NB4 (cell line): ENCODE results near the gene PARP1.

ENCODE experiments used
- DNase-seq: peaks from one replicate; pipeline ENCODE4 v3.0.0; 2010; ENCODE audit warnings: low read depth
- H3K4me3 ChIP-seq: one replicate; pipeline ENCODE4 v1.5.1; 2011; ENCODE audit warnings: mild to moderate bottlenecking, low read depth, low read length, moderate library complexity
- CTCF ChIP-seq: IDR thresholded peaks from one replicate; pipeline ENCODE4 v1.5.1; 2012; ENCODE audit warnings: low read depth, low read length
- MYC ChIP-seq: IDR thresholded peaks from 2 replicates; pipeline ENCODE4 v1.6.1; 2011; ENCODE audit warnings: low read depth, low read length
- POLR2A ChIP-seq: IDR thresholded peaks from 2 replicates; pipeline ENCODE4 v1.6.1; 2011; ENCODE audit warnings: mild to moderate bottlenecking; ENCODE audit not compliant: insufficient read length; ENCODE audit errors: extremely low read depth
- TF ChIP-seq, protein P1 (sequence below): IDR thresholded peaks from 2 replicates; pipeline ENCODE4 v1.6.1; 2011; ENCODE audit warnings: low read depth, low read length

PARP1 gene

GRCh38 chr1:226394462-226394861, 13.4 kb downstream of the PARP1 start:
- no peak for TF ChIP-seq POLR2A
- no peak for TF ChIP-seq CTCF
- TF ChIP-seq, protein P1, sequence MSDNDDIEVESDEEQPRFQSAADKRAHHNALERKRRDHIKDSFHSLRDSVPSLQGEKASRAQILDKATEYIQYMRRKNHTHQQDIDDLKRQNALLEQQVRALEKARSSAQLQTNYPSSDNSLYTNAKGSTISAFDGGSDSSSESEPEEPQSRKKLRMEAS: no peak
- no peak for TF ChIP-seq MYC

GRCh38 chr1:226390681-226391080, 17.2 kb downstream of the PARP1 start:
- DNase-seq: no peak
- TF ChIP-seq, protein P1: no peak
- no peak for TF ChIP-seq CTCF
- TF ChIP-seq POLR2A: no peak
- H3K4me3 ChIP-seq: no peak overlapping the region

More at GRCh38 chr1:226394462-226394861, 13.4 kb downstream of the PARP1 start:
- H3K4me3 ChIP-seq: no peak overlapping the region
- no peak for DNase-seq

DNA sequence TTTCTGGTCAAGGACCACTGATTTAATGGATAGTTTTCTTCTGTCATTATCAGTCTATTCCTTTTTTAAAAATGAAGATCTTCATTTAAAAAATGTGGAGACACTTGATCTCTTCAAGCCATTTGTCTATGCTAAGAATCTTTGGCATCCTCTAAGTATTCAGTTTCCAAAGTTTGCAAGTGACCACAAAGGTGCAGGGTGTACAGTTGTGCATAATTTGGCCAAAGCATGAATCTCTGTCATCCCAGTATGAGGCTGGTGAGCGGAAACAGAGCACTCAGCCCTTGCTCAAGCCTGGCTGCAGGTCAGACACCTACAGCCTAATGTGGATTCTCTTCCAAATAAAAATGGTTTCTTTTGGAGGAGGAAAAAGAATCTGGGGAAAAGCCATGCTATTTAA, 19.8 kb downstream of the PARP1 start:
- DNase-seq: no peak
- TF ChIP-seq MYC (no peak), POLR2A (no peak), CTCF (no peak)
- TF ChIP-seq, protein P1: no peak
- H3K4me3 ChIP-seq: no peak overlapping the region

DNA sequence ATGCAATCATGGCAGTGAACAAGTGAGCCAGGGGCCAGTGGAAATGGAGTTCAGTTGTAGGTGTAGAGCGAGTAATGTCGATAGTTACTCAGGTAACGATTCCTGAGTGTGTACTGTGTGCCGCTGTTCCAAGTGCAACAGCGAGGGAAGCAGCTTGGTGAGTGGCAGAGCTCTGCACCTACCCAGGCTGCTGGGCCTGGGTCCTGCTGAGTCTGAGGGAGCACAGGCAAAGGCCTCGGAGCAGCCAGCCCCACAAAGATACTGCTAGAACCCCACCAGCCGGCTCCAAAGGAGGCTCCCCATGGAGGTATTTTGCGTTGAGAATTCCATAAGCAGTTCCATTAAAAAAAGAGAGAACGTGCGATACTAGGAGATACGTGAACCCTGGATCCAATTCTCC, 23.2 kb downstream of the PARP1 start:
- no peak overlapping the region for H3K4me3 ChIP-seq
- no peak for TF ChIP-seq POLR2A
- TF ChIP-seq, protein P1: no peak
- no peak for TF ChIP-seq CTCF
- no peak for TF ChIP-seq MYC
- no peak for DNase-seq

- TF ChIP-seq MYC (no peak), CTCF (no peak), POLR2A (no peak)
- TF ChIP-seq, protein P1: no peak
- H3K4me3 ChIP-seq: no peak overlapping the region
- DNase-seq: no peak
Measured at GRCh38 chr1:226384040-226384439, 23.9 kb downstream of the PARP1 start.

GRCh38 chr1:226382030-226382429, 25.9 kb downstream of the PARP1 start:
- no peak for DNase-seq
- H3K4me3 ChIP-seq: no peak overlapping the region
- no peak for TF ChIP-seq CTCF
- TF ChIP-seq, protein P1: no peak
- TF ChIP-seq POLR2A: no peak
- no peak for TF ChIP-seq MYC
